GM12891 (cell line): ENCODE data around the gene RRBP1.

Experiments used
- PAX5 ChIP-seq: IDR thresholded peaks from 2 replicates; pipeline ENCODE4 v1.6.1; 2011; ENCODE audit warnings: low read length, moderate library complexity, mild to moderate bottlenecking; ENCODE audit not compliant: insufficient read depth, severe bottlenecking
- POLR2A ChIP-seq: IDR thresholded peaks from 2 replicates; pipeline ENCODE4 v1.6.1; 2011; ENCODE audit warnings: low read depth, low read length, control low read depth
- POLR2AphosphoS5 ChIP-seq: IDR thresholded peaks from 2 replicates; pipeline ENCODE4 v1.6.1; 2011; ENCODE audit warnings: low read depth, low read length, control low read depth
- TAF1 ChIP-seq: IDR thresholded peaks from 2 replicates; pipeline ENCODE4 v1.6.1; 2011; ENCODE audit warnings: low read depth, low read length, control low read depth

- TF ChIP-seq POLR2AphosphoS5 = no peak
- TF ChIP-seq PAX5 = no peak
- no peak for TF ChIP-seq TAF1
- TF ChIP-seq POLR2A = no peak
Observed at GRCh38 chr20:17654649-17655285, 27.3 kb downstream of the RRBP1 start.
